ENCODE results near the gene SLMAP. TPM values are rescaled to one million over a fixed set of nuclear protein-coding genes. Genes with fewer than 3 reads are reported as not detected.

SLMAP gene
- total and polyA plus RNA-seq, 2 donors (not counting 1 experiment from before 2014, with no cell fraction given) = 9.7 to 67.2 TPM

DNA sequence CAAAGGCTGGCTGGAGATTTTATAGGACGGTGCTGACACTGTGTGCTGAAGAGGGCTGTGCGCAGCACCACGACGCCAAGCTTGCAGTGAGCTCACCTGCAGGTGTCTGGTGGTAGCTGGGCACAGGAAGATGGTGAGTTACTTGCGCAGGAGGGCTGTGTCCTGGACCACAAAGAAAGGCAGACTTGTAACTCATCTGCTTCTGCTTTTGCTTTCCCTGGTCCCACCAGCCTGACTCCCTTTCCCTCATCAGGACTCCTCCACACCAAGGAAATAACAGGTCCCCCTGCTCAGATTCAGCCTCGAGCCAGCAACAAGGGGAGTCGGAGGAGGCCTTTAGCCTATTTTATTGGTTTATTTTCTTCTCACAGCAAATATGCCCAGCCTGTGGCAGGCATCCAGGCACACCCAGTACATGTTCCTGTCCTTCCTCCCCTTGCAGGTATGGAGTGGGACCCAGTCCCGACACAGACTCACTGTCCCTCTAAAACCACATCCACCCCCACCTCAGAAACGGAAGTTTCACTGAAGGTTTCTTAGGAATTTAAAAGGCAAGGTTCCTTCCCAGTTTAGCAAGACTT, 216.5 kb downstream of the SLMAP start:
- ATAC-seq (ENCODE audit: low read depth) (no peak), DNase-seq (no peak)
- no peaks in the 10 kb centered on the region for H3K27me3 ChIP-seq (replicated peaks in 1 of 4; ENCODE audit: control extremely low read depth in 1 of 4, control insufficient read depth in 3 of 4, insufficient read depth in 4 of 4, low read length in 3 of 4)
- no peak overlapping the region for H3K4me3 Mint-ChIP-seq
- POLR2A ChIA-PET = interaction anchor here (0.6 kb wide), 1 partner anchor 32 kb away, joined by 3 read pairs; no protein-coding TSS in a partner anchor
- H4K20me1 ChIP-seq (ENCODE audit: control insufficient read depth, insufficient read depth, low read length, poor library complexity, severe bottlenecking) = no peaks in the 10 kb centered on the region
- CTCF ChIA-PET = no interaction called here
- intact Hi-C loops (cut with micrococcal nuclease) = no loop called here
- H3K27me3 Mint-ChIP-seq = no peaks in the 10 kb centered on the region
- H3K9me3 Mint-ChIP-seq (ENCODE audit: insufficient read depth) = no peaks in the 10 kb centered on the region
- no peak overlapping the region for H3K9ac ChIP-seq (ENCODE audit: low read length)
- no peak overlapping the region for H3K4me2 ChIP-seq (replicated peaks; ENCODE audit: low read depth, low read length, poor library complexity, severe bottlenecking)
- no peaks in the 10 kb centered on the region for H3K79me2 ChIP-seq (ENCODE audit: control insufficient read depth, insufficient read depth, low read length)
- no peak overlapping the region for H3K27ac Mint-ChIP-seq
- no peak overlapping the region for H2AFZ ChIP-seq (ENCODE audit: insufficient read depth, low read depth, low read length, poor library complexity, severe bottlenecking)
- no peaks in the 10 kb centered on the region for H3K4me1 ChIP-seq (ENCODE audit: control insufficient read depth in 2 of 2, insufficient read depth in 2 of 2, low read length in 2 of 2)
- TF ChIP-seq, protein P1, sequence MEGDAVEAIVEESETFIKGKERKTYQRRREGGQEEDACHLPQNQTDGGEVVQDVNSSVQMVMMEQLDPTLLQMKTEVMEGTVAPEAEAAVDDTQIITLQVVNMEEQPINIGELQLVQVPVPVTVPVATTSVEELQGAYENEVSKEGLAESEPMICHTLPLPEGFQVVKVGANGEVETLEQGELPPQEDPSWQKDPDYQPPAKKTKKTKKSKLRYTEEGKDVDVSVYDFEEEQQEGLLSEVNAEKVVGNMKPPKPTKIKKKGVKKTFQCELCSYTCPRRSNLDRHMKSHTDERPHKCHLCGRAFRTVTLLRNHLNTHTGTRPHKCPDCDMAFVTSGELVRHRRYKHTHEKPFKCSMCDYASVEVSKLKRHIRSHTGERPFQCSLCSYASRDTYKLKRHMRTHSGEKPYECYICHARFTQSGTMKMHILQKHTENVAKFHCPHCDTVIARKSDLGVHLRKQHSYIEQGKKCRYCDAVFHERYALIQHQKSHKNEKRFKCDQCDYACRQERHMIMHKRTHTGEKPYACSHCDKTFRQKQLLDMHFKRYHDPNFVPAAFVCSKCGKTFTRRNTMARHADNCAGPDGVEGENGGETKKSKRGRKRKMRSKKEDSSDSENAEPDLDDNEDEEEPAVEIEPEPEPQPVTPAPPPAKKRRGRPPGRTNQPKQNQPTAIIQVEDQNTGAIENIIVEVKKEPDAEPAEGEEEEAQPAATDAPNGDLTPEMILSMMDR (IDR thresholded peaks at IDR 0.05) = no peak
- no peak for TF ChIP-seq EZH2 (IDR thresholded peaks at IDR 0.05; ENCODE audit: borderline replicate concordance, insufficient read depth, low read depth, low read length, poor library complexity, severe bottlenecking)
- no peaks in the 10 kb centered on the region for H3K9me3 ChIP-seq (ENCODE audit: control extremely low read depth in 1 of 3, control insufficient read depth in 2 of 3, insufficient read depth in 1 of 3, low read length in 2 of 3)
- no peak overlapping the region for H3K4me3 ChIP-seq (ENCODE audit: control extremely low read depth in 1 of 5, extremely low read depth in 1 of 5, insufficient read depth in 1 of 5, low read depth in 2 of 5, low read length in 4 of 5)
- no peaks in the 10 kb centered on the region for H3K36me3 ChIP-seq (replicated peaks in 1 of 2; ENCODE audit: control extremely low read depth in 1 of 2, control insufficient read depth in 1 of 2, extremely low read depth in 1 of 2, insufficient read depth in 2 of 2, low read length in 1 of 2)
- 36% methylated on average over 4 of the region's 9 CpGs for WGBS (ENCODE audit: insufficient coverage)
- no peaks in the 10 kb centered on the region for H3K4me1 Mint-ChIP-seq
- H3K27ac ChIP-seq (ENCODE audit: low read length in 2 of 2) = no peak overlapping the region

DNA sequence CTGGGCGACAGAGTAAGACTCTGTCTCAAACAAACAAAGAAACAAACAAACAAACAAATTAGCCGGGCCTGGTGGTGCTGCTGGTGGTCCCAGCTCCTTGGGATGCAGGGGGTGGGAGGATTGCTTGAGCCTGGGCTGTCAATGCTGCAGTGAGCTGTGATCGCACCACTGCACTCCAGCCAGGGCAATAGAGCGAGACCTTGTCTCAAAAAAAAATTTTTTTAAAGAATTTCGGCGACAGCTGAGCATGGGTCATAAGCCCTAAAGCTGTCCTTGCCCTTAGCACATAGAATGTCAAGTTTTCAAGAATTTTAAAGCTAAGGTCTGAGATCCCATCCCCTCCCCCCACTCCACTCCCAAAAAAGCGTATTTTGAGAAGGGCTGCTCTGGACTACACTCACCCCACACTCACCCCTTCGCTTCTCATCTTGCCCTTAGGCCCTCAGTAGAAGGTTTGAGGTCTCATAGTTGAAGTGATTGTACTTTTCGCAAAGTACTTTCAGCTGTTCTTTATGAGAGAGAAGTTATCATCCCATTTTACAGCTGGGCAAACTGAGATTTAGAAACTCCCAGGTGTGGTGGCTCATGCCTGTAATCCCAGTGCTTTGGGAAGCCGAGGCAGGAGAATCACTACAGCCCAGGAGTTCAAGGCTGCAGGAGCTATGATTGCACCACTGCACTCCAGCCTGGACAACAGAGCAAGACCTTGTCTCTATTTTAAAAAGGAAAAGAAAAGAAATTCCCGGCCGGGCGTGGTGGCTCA, 217.8 kb downstream of the SLMAP start:
- H3K9ac ChIP-seq (ENCODE audit: low read length) = no peak overlapping the region
- Mint-ChIP-seq H3K27ac (no peak overlapping the region), H3K27me3 (no peaks in the 10 kb centered on the region), H3K4me3 (no peak overlapping the region), H3K9me3 (ENCODE audit: insufficient read depth) (no peaks in the 10 kb centered on the region), H3K4me1 (no peaks in the 10 kb centered on the region)
- no peak overlapping the region for H3K27ac ChIP-seq (ENCODE audit: low read length in 2 of 2)
- intact Hi-C loops (cut with micrococcal nuclease) = no loop called here
- no peak overlapping the region for H3K4me3 ChIP-seq (ENCODE audit: control extremely low read depth in 1 of 5, extremely low read depth in 1 of 5, insufficient read depth in 1 of 5, low read depth in 2 of 5, low read length in 4 of 5)
- no peak overlapping the region for H3K4me2 ChIP-seq (replicated peaks; ENCODE audit: low read depth, low read length, poor library complexity, severe bottlenecking)
- no peak overlapping the region for H2AFZ ChIP-seq (ENCODE audit: insufficient read depth, low read depth, low read length, poor library complexity, severe bottlenecking)
- H3K4me1 ChIP-seq (ENCODE audit: control insufficient read depth in 2 of 2, insufficient read depth in 2 of 2, low read length in 2 of 2) = no peaks in the 10 kb centered on the region
- no peak for ATAC-seq (ENCODE audit: low read depth)
- no peak for DNase-seq
- CTCF ChIA-PET = no interaction called here
- H3K9me3 ChIP-seq (ENCODE audit: control extremely low read depth in 1 of 3, control insufficient read depth in 2 of 3, insufficient read depth in 1 of 3, low read length in 2 of 3) = no peaks in the 10 kb centered on the region
- H3K36me3 ChIP-seq (replicated peaks in 1 of 2; ENCODE audit: control extremely low read depth in 1 of 2, control insufficient read depth in 1 of 2, extremely low read depth in 1 of 2, insufficient read depth in 2 of 2, low read length in 1 of 2) = no peaks in the 10 kb centered on the region
- no peaks in the 10 kb centered on the region for H3K79me2 ChIP-seq (ENCODE audit: control insufficient read depth, insufficient read depth, low read length)
- no peak for TF ChIP-seq EZH2 (IDR thresholded peaks at IDR 0.05; ENCODE audit: borderline replicate concordance, insufficient read depth, low read depth, low read length, poor library complexity, severe bottlenecking)
- TF ChIP-seq, protein P1 (IDR thresholded peaks at IDR 0.05) = no peak
- no peaks in the 10 kb centered on the region for H4K20me1 ChIP-seq (ENCODE audit: control insufficient read depth, insufficient read depth, low read length, poor library complexity, severe bottlenecking)
- H3K27me3 ChIP-seq (replicated peaks in 1 of 4; ENCODE audit: control extremely low read depth in 1 of 4, control insufficient read depth in 3 of 4, insufficient read depth in 4 of 4, low read length in 3 of 4) = no peaks in the 10 kb centered on the region
- WGBS (ENCODE audit: insufficient coverage) = 100% methylated on average over 6 of the region's 13 CpGs
- POLR2A ChIA-PET = no interaction called here

Measured in B cell (primary cell).